K562 (cell line): ENCODE measurements around the gene MAPT. TPM values are rescaled to one million over a fixed set of nuclear protein-coding genes. Genes with fewer than 3 reads are reported as not detected.
A peak's percentile ranks its signal among the peaks of the same experiment; 100 is the strongest.

Source experiments
- ATAC-seq: fragments of 200-7000 bp; cut with Tn5 transposase; 3 replicates; pipeline ENCODE4 v1.9.1; 2020; ENCODE audit warnings: moderate library complexity
- BruUV-seq: library from RNA; stranded (reverse); fragments of 400-500 nt; replicated peaks from 2 replicates; lab custom pipeline; 2021; lab: Mats Ljungman, UMichigan
- CTCF ChIA-PET: fragments of 300-600 bp; formaldehyde crosslinking; extraction: SDS; loops from one replicate; lab custom pipeline; 2021; ENCODE audit warnings: low intra/inter-chr PET ratio; lab: Yijun Ruan, JAX
- POLR2A ChIA-PET: fragments of 300-600, 350-650 bp; sonication (Branson Sonifier 250); formaldehyde crosslinking; extraction: SDS; loops from one replicate; lab custom pipeline; 2021; ENCODE audit warnings: antibody characterized with exemption, inconsistent platforms; lab: Yijun Ruan, JAX
- DNase-seq, 4 experiments: peaks; one replicate each; pipeline versions ENCODE4 v3.0.0 to v3.0.0-alpha.2; 2011 to 2018; ENCODE audit warnings: low spot score in 3 of 4, mixed read lengths in 3 of 4; ENCODE audit errors: extremely low read depth in 1 of 4
- FAIRE-seq: peaks from 2 replicates; lab custom pipeline; 2011; peaks lifted over from hg19 to GRCh38; lab: Jason Lieb, UNC
- H2AFZ ChIP-seq: 2 replicates; pipeline ENCODE4 v1.6.0; 2011; ENCODE audit warnings: low read depth, low read length, control low read depth, inconsistent platforms
- H3K27ac ChIP-seq: fragments of 200-600 bp; 3 replicates; pipeline ENCODE4 v1.8.0; 2011; ENCODE audit warnings: low read depth, mild to moderate bottlenecking, control low read depth, inconsistent platforms, low read length, moderate library complexity, mixed read lengths; ENCODE audit errors: extremely low read depth
- H3K27me3 ChIP-seq, 2 experiments: fragments of 300-600 bp in 1 of 2; 2 replicates in 1 of 2; 3 replicates in 1 of 2; pipeline versions ENCODE4 v1.6.0 to v1.8.0; 2011; ENCODE audit warnings: inconsistent platforms in 2 of 2, low read length in 2 of 2, mild to moderate bottlenecking in 1 of 2, mixed read lengths in 1 of 2, moderate library complexity in 1 of 2; ENCODE audit not compliant: control insufficient read depth in 2 of 2, insufficient read depth in 2 of 2
- H3K36me3 ChIP-seq: fragments of 300-600 bp; 3 replicates; pipeline ENCODE4 v1.8.0; 2011; ENCODE audit warnings: mild to moderate bottlenecking, low read length, inconsistent platforms; ENCODE audit not compliant: control insufficient read depth, insufficient read depth
- H3K4me1 ChIP-seq, 2 experiments: fragments of 200-600 bp in 1 of 2; replicated peaks in 1 of 2; 2 replicates in 1 of 2; 3 replicates in 1 of 2; pipeline versions ENCODE4 v1.5.1 to v1.8.0; 2011; ENCODE audit warnings: inconsistent platforms in 2 of 2, low read length in 2 of 2, mild to moderate bottlenecking in 1 of 2, mixed read lengths in 1 of 2, moderate library complexity in 1 of 2; ENCODE audit not compliant: control insufficient read depth in 2 of 2, insufficient read depth in 2 of 2
- H3K4me2 ChIP-seq: 2 replicates; pipeline ENCODE4 v1.6.1; 2011; ENCODE audit warnings: low read length, control low read depth, inconsistent platforms, mixed read lengths; ENCODE audit not compliant: insufficient read depth
- H3K4me3 ChIP-seq: fragments of 200-600 bp; sonication (generic), shearing (Covaris generic); 2 replicates; pipeline ENCODE4 v1.5.1; 2016; ENCODE audit warnings: control low read depth, inconsistent platforms
- H3K79me2 ChIP-seq: fragments of 200-600 bp; 3 replicates; pipeline ENCODE4 v1.8.0; 2011; ENCODE audit warnings: low read length, inconsistent platforms; ENCODE audit not compliant: control insufficient read depth, insufficient read depth
- H3K9ac ChIP-seq, 2 experiments: 2 replicates each; pipeline versions ENCODE4 v1.6.0 to v1.6.1; 2011; ENCODE audit warnings: low read depth in 2 of 2, low read length in 2 of 2, control low read depth in 1 of 2, inconsistent platforms in 1 of 2, mild to moderate bottlenecking in 1 of 2, mixed read lengths in 1 of 2; ENCODE audit not compliant: insufficient read depth in 1 of 2
- H3K9me1 ChIP-seq: one replicate; pipeline ENCODE4 v1.6.0; 2011; ENCODE audit warnings: inconsistent platforms, mild to moderate bottlenecking, low read length, moderate library complexity; ENCODE audit not compliant: control insufficient read depth, insufficient read depth
- H3K9me3 ChIP-seq: replicated peaks from 2 replicates; pipeline ENCODE4 v1.5.1; 2011; ENCODE audit warnings: low read depth, low read length, inconsistent platforms; ENCODE audit not compliant: control insufficient read depth, insufficient read depth
- H4K20me1 ChIP-seq: replicated peaks from 2 replicates; pipeline ENCODE4 v1.6.1; 2011; ENCODE audit warnings: low read length, inconsistent platforms, mixed read lengths; ENCODE audit not compliant: control insufficient read depth, insufficient read depth
- CBFA2T3 ChIP-seq: fragments of 450-650 bp; IDR thresholded peaks from 2 replicates; pipeline ENCODE4 v1.6.1; 2017
- CREM ChIP-seq: IDR thresholded peaks from 2 replicates; pipeline ENCODE4 v1.6.1; 2014; ENCODE audit warnings: antibody characterized with exemption, low read depth
- CXXC5 ChIP-seq: fragments of 250-450 bp; sonication (Bioruptor Pico); IDR thresholded peaks from 2 replicates; pipeline ENCODE4 v1.8.0; 2022; ENCODE audit warnings: inconsistent platforms, mild to moderate bottlenecking, moderate library complexity
- DPF2 ChIP-seq: fragments of 450-650 bp; IDR thresholded peaks from 2 replicates; pipeline ENCODE4 v1.6.1; 2016
- MYNN ChIP-seq, 2 experiments: sonication (generic); formaldehyde crosslinking in 1 of 2; IDR thresholded peaks; 2 replicates each; pipeline versions ENCODE4 v1.5.0 to v1.6.1; 2016 to 2020; ENCODE audit warnings: antibody characterized with exemption in 1 of 2, missing genetic modification reagents in 1 of 2
- REST ChIP-seq, 2 experiments: fragments of 450-650 bp; formaldehyde crosslinking in 1 of 2; IDR thresholded peaks; 2 replicates each; pipeline versions ENCODE4 v1.4.0 to v1.6.1; 2014 to 2020; ENCODE audit warnings: mild to moderate bottlenecking in 2 of 2, borderline replicate concordance in 1 of 2, low read depth in 1 of 2
- SRSF9 ChIP-seq: fragments of 200-400 bp; formaldehyde crosslinking; IDR thresholded peaks from 2 replicates; pipeline ENCODE4 v1.6.1; 2017; ENCODE audit warnings: low read depth, low read length, borderline replicate concordance
- ZHX1 ChIP-seq: fragments of 150-350 bp; conservative IDR thresholded peaks from 2 replicates; pipeline ENCODE4 v1.6.1; 2014; ENCODE audit warnings: low read length
- ZNF449 ChIP-seq: fragments of 250-450 bp; sonication (Bioruptor Pico); IDR thresholded peaks from 2 replicates; pipeline ENCODE4 v1.8.0; 2022; ENCODE audit warnings: moderate library complexity, mild to moderate bottlenecking, inconsistent platforms
- WGBS: fragments of 100-300 bp; shearing (Covaris generic); methylation state at CpG from one replicate; pipeline ENCODE4 v1.1.6; 2016; ENCODE audit warnings: low coverage, mixed read lengths; ENCODE audit not compliant: insufficient coverage; ENCODE audit errors: missing lambda C conversion rate; 5-methylcytosine and 5-hydroxymethylcytosine counted together
- in situ Hi-C: fragments of 300-500 bp; cut with MboI; formaldehyde crosslinking; loops from 4 replicates; pipeline ENCODE4 v1.15.0; 2018; ENCODE audit warnings: inconsistent platforms, mixed read lengths
- intact Hi-C: fragments of 100-400 bp; cut with micrococcal nuclease; formaldehyde crosslinking; loops from 2 replicates; pipeline ENCODE4 v1.14.2; 2022
- polyA plus RNA-seq, 8 experiments: library from polyadenylated mRNA; depleted of rRNA in 4 of 8; stranded (reverse) in 5 of 8; unstranded in 3 of 8; fragments of >200 nt; fragmentation: Nextera tagmentation in 2 of 8; fragmentation: Illumina TruSeq in 1 of 8; extraction: Ambion mirVana in 2 of 8; extraction: Trizol in 1 of 8; gene quantifications; 2 replicates each; pipeline versions ENCODE4 v1.2.1 to v1.2.3, GENCODE V29; 2011 to 2014; ENCODE audit warnings: inconsistent platforms in 1 of 8, missing spikeins in 1 of 8
- total RNA-seq, 7 experiments: library from RNA; depleted of rRNA in 6 of 7; stranded (reverse); fragments of >200 nt in 6 of 7; fragmentation: Illumina TruSeq in 2 of 7; extraction: Trizol in 2 of 7; gene quantifications; 2 replicates each; pipeline versions ENCODE4 v1.2.1 to v1.2.3, GENCODE V29; 2011 to 2021; ENCODE audit warnings: low replicate concordance in 1 of 7

The MAPT gene
- total and polyA plus RNA-seq, 9 of the 15 experiments (the other 6 are each of a cell fraction or from before 2014, with no cell fraction given) = 0.04 to 1.1 (median 0.36) TPM

- in situ Hi-C loops = no loop called here
- H3K36me3 ChIP-seq = no peaks in the 10 kb centered on the region
- H3K4me3 ChIP-seq = no peak overlapping the region
- no peaks in the 10 kb centered on the region for H3K79me2 ChIP-seq
- no TSS peak for BruUV-seq
- H3K4me2 ChIP-seq = peak overlapping the region; percentile 13; the same call in 1 of the 2 replicates
- 27% methylated on average over 14 of the region's 14 CpGs for WGBS
- no peaks in the 10 kb centered on the region for H3K9me3 ChIP-seq
- peak; percentile 72 for ATAC-seq
- POLR2A ChIA-PET = no interaction called here
- H2AFZ ChIP-seq = no peak overlapping the region
- peak; percentile 37 to 54 (median 44) for DNase-seq
- peaks cover 6 to 19% of the 10 kb centered on the region in 2 experiments; a peak in 3 of 5 replicates for H3K27me3 ChIP-seq
- intact Hi-C loops = no loop called here
- CTCF ChIA-PET = no interaction called here
- H3K9me1 ChIP-seq = no peaks in the 10 kb centered on the region
- H3K9ac ChIP-seq = 0 out of 4 replicates have a peak overlapping the region, but pooled peaks of 1 of the 2 experiments have one; percentile 29
- no peak overlapping the region for H3K27ac ChIP-seq
- FAIRE-seq = peak; percentile 6
- H3K4me1 ChIP-seq = peaks cover 3 to 11% of the 10 kb centered on the region in 2 experiments; a peak in 2 of 5 replicates
- no peaks in the 10 kb centered on the region for H4K20me1 ChIP-seq
- TF ChIP-seq REST (IDR thresholded peaks at IDR 0.05; ENCODE audit: borderline replicate concordance) (no peak), REST (CRISPR knock-in tag; IDR thresholded peaks at IDR 0.05; ENCODE audit: low read depth) (no peak), ZNF449 (CRISPR knock-in tag) (no peak), CREM (peak; percentile 83), CBFA2T3 (peak; percentile 50), DPF2 (0 out of 2 replicates have a peak, but pooled peaks have one; percentile 31), MYNN (IDR thresholded peaks at IDR 0.05) (no peak), MYNN (CRISPR knock-in tag; IDR thresholded peaks at IDR 0.05) (no peak), CXXC5 (no peak), ZHX1 (no peak), SRSF9 (no peak)
These were observed 24.5 kb upstream of the MAPT start for GRCh38 chr17:45869676-45870341.
